Stimulated activated naive CD8-positive, alpha-beta T cell treated with anti-CD3 and anti-CD28 coated beads, Interleukin-15, amount 100 ng/mL, for 72 hours (primary cell): Measurements from ENCODE around the gene PSD.
"Not testable (repeated sequence)": the region's sequence is repeated elsewhere in the genome, so short reads cannot be mapped to it uniquely, and the experiment has no call there.

Experiments
- ATAC-seq: fragments of 150-1000 bp; cut with Tn5 transposase; 2 replicates; pipeline ENCODE4 v1.10.0; 2021; ENCODE audit warnings: mild to moderate bottlenecking, moderate library complexity
- DNase-seq, 2 donors: peaks; one replicate each; pipeline ENCODE4 v3.0.0; 2021 to 2022
- H3K27ac Mint-ChIP-seq, 2 donors: one replicate each; pipeline ENCODE4 v1.8.0; 2022; ENCODE audit warnings: mild to moderate bottlenecking in 2 of 2, mixed read lengths in 2 of 2, moderate library complexity in 2 of 2
- H3K27me3 Mint-ChIP-seq: one replicate; pipeline ENCODE4 v1.8.0; 2022; ENCODE audit warnings: mixed read lengths
- H3K4me1 Mint-ChIP-seq: one replicate; pipeline ENCODE4 v1.8.0; 2022; ENCODE audit warnings: mild to moderate bottlenecking, mixed read lengths
- H3K4me3 Mint-ChIP-seq, 2 donors: one replicate each; pipeline ENCODE4 v1.8.0; 2022; ENCODE audit warnings: mild to moderate bottlenecking in 2 of 2, mixed read lengths in 2 of 2, moderate library complexity in 1 of 2
- H3K9me3 Mint-ChIP-seq, 2 donors: one replicate each; pipeline ENCODE4 v1.8.0; 2022; ENCODE audit warnings: mixed read lengths in 2 of 2

PSD gene

GRCh38 chr10:102418622-102419268 lies at the start of gene PSD:
Gene PSD, minus strand, starts transcription at chr10:102418785. Its CDS starts 1,747 bp downstream, at chr10:102417038.
- Mint-ChIP-seq H3K4me1 (peaks cover 40% of the 10 kb centered on the region), H3K27me3 (peaks cover 55% of the 10 kb centered on the region), H3K4me3 (peak within 1 kb of the TSS; percentile 97 to 99), H3K9me3 (no peaks in the 10 kb centered on the region), H3K27ac (peak within 1 kb of the TSS; percentile 23 to 60)
- DNase-seq (no peak), ATAC-seq (no peak)

- Mint-ChIP-seq H3K27me3 (no peaks in the 10 kb centered on the region), H3K9me3 (no peaks in the 10 kb centered on the region), H3K4me1 (peaks cover 38% of the 10 kb centered on the region), H3K4me3 (no peak overlapping the region), H3K27ac (no peak overlapping the region)
- no peak for DNase-seq
- ATAC-seq = no peak
These were observed 49.4 kb upstream of the PSD start for GRCh38 chr10:102467971-102468438.

GRCh38 chr10:102467318-102467717 lies 48.7 kb upstream of the PSD start:
- Mint-ChIP-seq H3K4me3 (no peak overlapping the region), H3K9me3 (no peaks in the 10 kb centered on the region), H3K27ac (no peak overlapping the region), H3K4me1 (peaks cover 38% of the 10 kb centered on the region), H3K27me3 (no peaks in the 10 kb centered on the region)
- DNase-seq (no peak), ATAC-seq (no peak)

GRCh38 chr10:102465466-102465865 lies 46.9 kb upstream of the PSD start:
- ATAC-seq (no peak), DNase-seq (no peak)
- Mint-ChIP-seq H3K4me1 (peaks cover 57% of the 10 kb centered on the region), H3K27ac (no peak overlapping the region), H3K9me3 (no peaks in the 10 kb centered on the region), H3K27me3 (no peaks in the 10 kb centered on the region), H3K4me3 (no peak overlapping the region)

GRCh38 chr10:102463983-102464382 lies 45.4 kb upstream of the PSD start:
- ATAC-seq (no peak), DNase-seq (no peak)
- Mint-ChIP-seq H3K4me3 (no peak overlapping the region), H3K4me1 (peaks cover 52% of the 10 kb centered on the region), H3K9me3 (no peaks in the 10 kb centered on the region), H3K27me3 (no peaks in the 10 kb centered on the region), H3K27ac (no peak overlapping the region)

- Mint-ChIP-seq H3K9me3 (no peaks in the 10 kb centered on the region), H3K27me3 (no peaks in the 10 kb centered on the region), H3K4me3 (peak overlapping the region; percentile 89 to 98), H3K27ac (peak overlapping the region in 1 of 2 donors; percentile 38), H3K4me1 (peaks cover 48% of the 10 kb centered on the region)
- no peak for ATAC-seq
- DNase-seq = no peak
These were observed 44.0 kb upstream of the PSD start for GRCh38 chr10:102462512-102463054.

GRCh38 chr10:102461187-102462054 lies 42.8 kb upstream of the PSD start:
- Mint-ChIP-seq H3K4me3 (peak overlapping the region; percentile 89 to 98), H3K4me1 (peaks cover 48% of the 10 kb centered on the region), H3K9me3 (no peaks in the 10 kb centered on the region), H3K27ac (peak overlapping the region; percentile 92 to 97), H3K27me3 (no peaks in the 10 kb centered on the region)
- ATAC-seq = peak; percentile 96
- peak; percentile 90 to 93 for DNase-seq

GRCh38 chr10:102460836-102461186 lies 42.2 kb upstream of the PSD start:
- H3K4me1 Mint-ChIP-seq = peaks cover 46% of the 10 kb centered on the region
- peak; percentile 48 for ATAC-seq
- H3K4me3 Mint-ChIP-seq = peak overlapping the region; percentile 89 to 98
- H3K9me3 Mint-ChIP-seq = no peaks in the 10 kb centered on the region
- H3K27ac Mint-ChIP-seq = peak overlapping the region; percentile 71 to 92
- no peaks in the 10 kb centered on the region for H3K27me3 Mint-ChIP-seq
- DNase-seq = no peak

GRCh38 chr10:102458656-102459055 lies 40.1 kb upstream of the PSD start:
- no peaks in the 10 kb centered on the region for H3K27me3 Mint-ChIP-seq
- H3K27ac Mint-ChIP-seq = no peak overlapping the region
- no peaks in the 10 kb centered on the region for H3K9me3 Mint-ChIP-seq
- no peak overlapping the region for H3K4me3 Mint-ChIP-seq
- no peak for ATAC-seq
- DNase-seq = no peak
- peaks cover 50% of the 10 kb centered on the region for H3K4me1 Mint-ChIP-seq

- H3K4me3 Mint-ChIP-seq = no peak overlapping the region
- peaks cover 50% of the 10 kb centered on the region for H3K4me1 Mint-ChIP-seq
- peak overlapping the region in 1 of 2 donors; percentile 5 for H3K27ac Mint-ChIP-seq
- ATAC-seq (no peak), DNase-seq (no peak)
- H3K9me3 Mint-ChIP-seq = no peaks in the 10 kb centered on the region
- no peaks in the 10 kb centered on the region for H3K27me3 Mint-ChIP-seq
These were observed 39.1 kb upstream of the PSD start for GRCh38 chr10:102457591-102458150.

GRCh38 chr10:102455893-102456471 lies 37.4 kb upstream of the PSD start:
- DNase-seq = no peak
- Mint-ChIP-seq H3K4me3 (no peak overlapping the region), H3K4me1 (peaks cover 49% of the 10 kb centered on the region)

GRCh38 chr10:102454662-102455487 lies 36.3 kb upstream of the PSD start:
- Mint-ChIP-seq H3K27ac (peak overlapping the region in 1 of 2 donors; percentile 69), H3K4me1 (peaks cover 44% of the 10 kb centered on the region)
- H3K27me3 Mint-ChIP-seq, DNase-seq, H3K4me3 Mint-ChIP-seq, ATAC-seq, H3K9me3 Mint-ChIP-seq: not testable (repeated sequence)

More at GRCh38 chr10:102455893-102456471, 37.4 kb upstream of the PSD start:
- no peaks in the 10 kb centered on the region for H3K27me3 Mint-ChIP-seq
- ATAC-seq = no peak
- H3K27ac Mint-ChIP-seq = peak overlapping the region in 1 of 2 donors; percentile 29
- no peaks in the 10 kb centered on the region for H3K9me3 Mint-ChIP-seq

GRCh38 chr10:102453502-102453901 lies 34.9 kb upstream of the PSD start:
- H3K27ac Mint-ChIP-seq = peak overlapping the region in 1 of 2 donors; percentile 97
- DNase-seq (no peak), ATAC-seq (no peak)
- no peaks in the 10 kb centered on the region for H3K27me3 Mint-ChIP-seq
- H3K4me1 Mint-ChIP-seq = peaks cover 54% of the 10 kb centered on the region
- H3K4me3 Mint-ChIP-seq = peak overlapping the region in 1 of 2 donors; percentile 55
- no peaks in the 10 kb centered on the region for H3K9me3 Mint-ChIP-seq

GRCh38 chr10:102452672-102453340 lies 34.2 kb upstream of the PSD start:
- Mint-ChIP-seq H3K4me3 (peak overlapping the region; percentile 91 to 96), H3K27me3 (no peaks in the 10 kb centered on the region), H3K9me3 (no peaks in the 10 kb centered on the region), H3K4me1 (peaks cover 54% of the 10 kb centered on the region), H3K27ac (peak overlapping the region; percentile 90 to 97)
- DNase-seq = peak; percentile 71 to 87
- peak; percentile 75 for ATAC-seq
